Stimulated activated naive CD8-positive, alpha-beta T cell treated with anti-CD3 and anti-CD28 coated beads, Interleukin-15, Interleukin-2, amounts not matched to agents 100 U/mL and 50 U/mL, for 24 hours (primary cell): ENCODE results near the gene TMEM235.
"Not testable (repeated sequence)": the region's sequence is repeated elsewhere in the genome, so short reads cannot be mapped to it uniquely, and the experiment has no call there.

Experiments used
- ATAC-seq: fragments of 150-1000 bp; cut with Tn5 transposase; one replicate; pipeline ENCODE4 v1.10.0; 2021
- DNase-seq: peaks from one replicate; pipeline ENCODE4 v3.0.0; 2021

Gene TMEM235

DNA sequence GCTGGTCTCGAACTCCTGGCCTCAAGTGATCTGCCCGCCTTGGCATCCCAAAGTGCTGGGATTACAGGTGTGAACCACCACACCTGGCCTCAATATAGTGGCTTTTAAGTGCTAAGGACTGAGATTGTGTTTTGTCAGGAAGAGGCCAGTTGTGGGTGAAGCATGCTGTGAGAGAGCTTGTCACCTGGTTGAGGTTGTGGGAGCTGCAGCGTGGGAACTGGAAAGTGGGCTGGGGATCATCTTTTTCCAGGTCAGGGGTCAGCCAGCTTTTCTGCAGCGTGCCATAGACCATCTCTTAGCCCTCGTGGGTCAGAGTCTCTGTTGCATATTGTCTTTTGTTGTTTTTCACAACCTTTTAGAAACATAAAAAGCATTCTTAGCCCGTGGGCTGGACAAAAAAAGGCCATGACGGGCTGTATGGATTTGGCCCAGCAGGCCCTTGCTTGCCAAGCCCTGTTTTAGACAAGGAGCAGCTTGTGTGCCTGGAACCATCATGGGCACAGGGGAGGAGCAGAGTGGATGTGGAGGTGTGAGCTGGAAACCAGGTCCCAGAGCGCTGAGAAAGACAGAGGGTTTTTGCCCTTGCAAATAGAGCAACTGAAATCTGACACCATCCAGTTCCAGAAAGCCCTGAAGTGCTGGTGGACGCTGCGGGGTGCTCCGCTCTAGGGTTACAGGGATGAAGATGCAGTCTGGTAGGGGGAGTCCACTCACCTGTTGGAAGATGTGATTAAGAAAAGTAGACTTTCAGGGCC is 11.9 kb upstream of the TMEM235 start:
- ATAC-seq = no peak
- DNase-seq = no peak

GRCh38 chr17:78223061-78223460 is 8.4 kb upstream of the TMEM235 start:
- ATAC-seq = no peak
- DNase-seq = no peak

- no peak for ATAC-seq
- DNase-seq = no peak
These were observed 7.7 kb upstream of the TMEM235 start for GRCh38 chr17:78223765-78224164.

- DNase-seq = no peak
- no peak for ATAC-seq
These were observed 7.0 kb upstream of the TMEM235 start for GRCh38 chr17:78224231-78225087.

GRCh38 chr17:78225088-78225865 is 6.2 kb upstream of the TMEM235 start:
- ATAC-seq (no peak), DNase-seq (no peak)

- no peak for DNase-seq
- no peak for ATAC-seq
These were observed 5.2 kb upstream of the TMEM235 start for GRCh38 chr17:78226055-78226758.

GRCh38 chr17:78226759-78227454 is 4.5 kb upstream of the TMEM235 start:
- ATAC-seq (no peak), DNase-seq (no peak)

DNA sequence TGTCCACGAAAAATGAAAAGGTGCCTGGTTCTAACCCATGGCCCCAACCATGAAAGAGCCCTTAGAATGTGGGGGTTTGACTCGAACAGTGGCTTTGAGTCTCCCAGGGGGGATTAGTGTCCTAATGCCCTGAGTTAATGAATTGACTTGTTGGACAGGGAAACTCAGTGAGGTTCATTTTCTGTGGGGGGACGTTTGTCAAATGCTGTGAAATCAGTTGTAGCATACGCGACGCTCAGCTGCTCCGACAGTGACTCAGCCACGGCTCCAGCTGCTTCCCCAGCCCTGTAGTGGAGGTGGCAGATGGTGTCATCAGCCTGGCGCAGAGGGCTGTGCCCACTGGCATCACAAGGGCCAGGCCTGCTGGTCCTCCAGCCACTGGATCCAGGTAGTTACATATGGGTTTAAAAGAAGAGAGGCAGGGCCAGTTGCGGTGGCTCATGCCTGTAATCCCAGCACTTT is 3.9 kb upstream of the TMEM235 start:
- no peak for ATAC-seq

DNA sequence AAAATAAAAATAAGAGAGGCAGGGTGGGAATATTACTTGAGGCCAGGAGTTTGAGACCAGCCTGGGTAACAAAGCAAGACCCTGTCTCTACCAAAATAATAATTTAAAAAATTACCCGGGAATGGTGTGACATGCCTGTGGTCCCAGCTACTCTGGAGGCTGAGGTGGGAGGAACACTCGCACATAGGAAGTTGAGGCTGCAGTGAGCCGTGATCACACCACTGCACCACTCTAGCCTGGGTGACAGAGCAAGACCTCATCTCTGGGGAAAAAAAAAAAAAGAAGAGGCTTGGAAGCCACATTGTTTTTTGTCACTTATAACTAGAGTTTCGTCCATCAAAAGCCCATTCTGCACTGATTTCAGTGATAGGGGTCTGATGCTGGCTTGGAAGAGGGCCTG is 3.3 kb upstream of the TMEM235 start:
- DNase-seq (no peak), ATAC-seq (no peak)

More for the DNA sequence above, 3.9 kb upstream of the TMEM235 start:
- no peak for DNase-seq

GRCh38 chr17:78230252-78230962 is 1.0 kb upstream of the TMEM235 start:
- ATAC-seq (no peak), DNase-seq (no peak)

DNA sequence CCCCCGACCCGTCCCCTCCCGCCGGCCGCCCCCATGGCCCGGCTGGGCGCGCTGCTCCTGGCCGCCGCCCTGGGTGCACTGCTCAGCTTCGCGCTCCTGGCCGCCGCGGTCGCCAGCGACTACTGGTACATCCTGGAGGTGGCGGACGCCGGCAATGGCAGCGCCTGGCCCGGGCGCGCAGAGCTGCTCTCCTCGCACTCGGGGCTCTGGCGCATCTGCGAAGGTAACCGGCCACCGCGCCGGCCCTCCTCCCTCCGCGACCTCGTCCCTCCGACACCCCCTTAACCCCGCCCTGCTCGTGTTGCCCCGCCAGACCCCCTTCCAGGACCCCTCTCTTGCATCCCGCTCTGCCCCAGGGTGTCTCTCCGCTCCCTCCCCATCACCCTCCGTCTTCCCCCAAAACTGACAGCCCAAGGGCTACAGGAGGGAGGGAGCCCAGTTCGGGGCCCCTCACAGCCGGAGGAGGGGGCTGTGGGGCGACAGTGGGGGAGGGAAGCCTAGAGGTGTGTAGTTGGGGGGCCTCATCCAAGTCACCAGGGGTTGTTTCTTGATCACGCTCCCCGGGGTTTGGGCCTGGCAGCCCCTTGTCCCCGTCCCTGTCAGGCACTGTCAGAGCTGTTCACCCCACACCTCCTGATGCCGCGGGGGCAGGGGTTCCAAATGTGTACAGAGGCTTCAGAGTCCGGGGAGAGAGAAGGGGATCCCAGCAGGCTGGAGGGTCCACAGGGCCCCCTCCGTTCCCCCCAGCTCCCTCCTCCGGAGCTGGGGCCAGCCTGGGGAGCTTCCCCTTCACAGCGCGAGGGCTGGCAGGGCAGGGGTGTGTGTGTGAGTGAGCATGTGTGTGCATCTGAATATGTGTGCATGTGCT is 794 bp downstream of the TMEM235 start:
- ATAC-seq (peak; percentile 41), DNase-seq (peak; percentile 35)

GRCh38 chr17:78232859-78233173 is 1.4 kb downstream of the TMEM235 start:
- DNase-seq (no peak), ATAC-seq (no peak)

GRCh38 chr17:78233678-78234077 is 2.2 kb downstream of the TMEM235 start:
- no peak for ATAC-seq
- no peak for DNase-seq

DNA sequence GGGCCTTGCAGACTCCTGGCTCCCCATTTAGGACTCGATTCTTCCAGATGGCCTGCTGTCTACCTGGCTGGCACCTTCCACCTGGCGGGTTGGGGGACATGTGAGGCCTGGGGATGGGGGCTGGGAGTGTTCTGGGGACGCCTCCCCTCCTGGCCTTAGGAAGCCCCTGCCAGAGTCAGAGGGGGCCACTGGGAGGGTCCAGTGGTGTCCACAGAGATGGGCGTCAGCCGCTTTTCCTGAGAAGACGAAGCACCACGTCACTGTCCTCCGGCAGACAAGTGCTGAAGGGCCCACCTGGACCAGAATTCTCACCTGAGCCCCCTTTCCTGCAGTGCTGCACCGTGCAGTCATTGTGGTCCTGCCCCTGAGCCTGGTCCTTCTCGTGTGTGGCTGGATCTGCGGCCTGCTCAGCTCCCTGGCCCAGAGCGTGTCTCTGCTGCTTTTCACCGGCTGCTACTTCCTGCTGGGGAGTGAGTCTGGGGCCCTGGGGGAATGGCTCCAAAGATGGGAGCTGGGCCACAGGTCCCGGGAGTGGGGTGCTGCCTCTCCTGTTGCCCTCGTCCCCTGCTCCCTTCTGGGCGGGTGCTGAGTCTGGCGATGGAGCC is 2.9 kb downstream of the TMEM235 start:
- no peak for DNase-seq
- ATAC-seq = no peak

GRCh38 chr17:78235022-78235421 is 3.6 kb downstream of the TMEM235 start:
- ATAC-seq, DNase-seq: not testable (repeated sequence)

DNA sequence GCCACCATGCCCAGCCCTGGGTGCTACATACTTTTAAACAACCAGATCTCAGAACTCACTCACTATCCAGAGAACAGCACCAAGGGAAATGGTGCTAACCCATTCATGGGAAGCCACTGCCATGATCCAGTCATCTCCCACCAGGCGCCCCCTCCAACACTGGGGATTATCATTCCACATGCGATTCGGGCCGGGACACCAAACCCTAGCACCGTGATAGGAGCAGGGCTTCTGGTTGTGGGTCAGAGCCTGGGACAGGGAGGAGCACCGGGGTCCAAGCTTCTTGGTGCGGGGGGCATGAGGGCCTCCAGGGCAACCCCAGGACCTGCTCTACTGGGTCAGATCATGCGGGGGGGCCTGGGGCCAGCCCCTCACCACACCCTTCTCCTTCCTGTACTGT is 4.5 kb downstream of the TMEM235 start:
- ATAC-seq = no peak

GRCh38 chr17:78236362-78237127 is 5.1 kb downstream of the TMEM235 start:
- ATAC-seq = no peak
- no peak for DNase-seq

More for the DNA sequence above, 4.5 kb downstream of the TMEM235 start:
- no peak for DNase-seq

DNA sequence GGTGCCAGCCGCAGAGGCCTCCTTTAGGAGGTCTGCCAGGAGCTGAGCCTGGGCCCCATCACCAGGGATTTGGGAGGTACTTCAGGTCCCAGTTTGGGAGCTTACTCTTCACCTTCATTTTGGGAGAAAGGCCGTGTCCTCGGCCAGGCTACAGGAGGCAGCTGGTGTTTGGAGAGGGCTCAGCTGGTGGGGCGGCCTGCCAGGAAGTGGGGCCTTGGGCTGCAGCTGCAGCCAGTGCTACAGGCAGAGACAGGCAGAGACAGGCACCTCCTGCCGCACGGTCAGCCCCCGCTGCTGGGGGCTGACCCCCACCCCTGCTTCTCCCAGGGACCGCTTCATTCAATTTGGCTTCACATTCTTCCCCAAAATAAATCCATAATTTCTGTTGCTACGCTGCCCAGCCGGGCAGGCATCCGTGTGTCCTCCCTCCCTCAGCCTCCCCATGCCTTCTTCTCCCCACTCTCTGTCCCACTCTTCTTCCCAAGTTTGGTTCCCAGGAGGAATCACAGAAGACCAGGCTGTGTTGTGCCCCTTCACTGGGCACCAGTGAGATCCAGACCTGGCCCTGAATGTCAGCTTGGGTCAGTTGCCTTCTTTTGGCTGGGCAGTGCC is 6.1 kb downstream of the TMEM235 start:
- no peak for ATAC-seq
- no peak for DNase-seq
